ENCODE measurements around the gene ARHGEF19. TPM values are rescaled to one million over a fixed set of nuclear protein-coding genes. Genes with fewer than 3 reads are reported as not detected.
A peak's percentile ranks its signal among the peaks of the same experiment; 100 is the strongest.

ARHGEF19 gene
- total and polyA plus RNA-seq, 2 of the 4 experiments (the other 2 are of a cell fraction) = 4.5 to 16.8 TPM

GRCh38 chr1:16205334-16205671 is 7.1 kb downstream of the ARHGEF19 start:
- POLR2A ChIA-PET (ENCODE audit: unreplicated experiment) = no interaction called here
- in situ Hi-C loops (cut with MboI; ENCODE audit: low sequenced_read_pairs) = no loop called here

More at GRCh38 chr1:16205334-16205671, 7.1 kb downstream of the ARHGEF19 start:
- Histone ChIP-seq H3K79me1 (ENCODE audit: low read depth in 1 of 2, low read length in 2 of 2) (peaks cover 7 to 21% of the 10 kb centered on the region in 2 experiments; a peak in 3 of 4 replicates), H2BK5ac (ENCODE audit: low read depth, low read length, poor library complexity, severe bottlenecking) (no peak overlapping the region), H4K8ac (ENCODE audit: low read depth in 2 of 2, low read length in 2 of 2) (peak overlapping the region in 1 of 2 experiments; percentile 98; a peak in 1 of 4 replicates), H2BK20ac (ENCODE audit: low read depth, low read length) (no peak overlapping the region), H3K4me2 (ENCODE audit: low read depth, low read length) (no peak overlapping the region), H4K5ac (ENCODE audit: low read depth, low read length) (no peak overlapping the region), H3K4me1 (ENCODE audit: control insufficient read depth, insufficient read depth, low read length) (peaks cover 9% of the 10 kb centered on the region), H3K27ac (ENCODE audit: insufficient read depth, low read length) (no peak overlapping the region), H3K36me3 (ENCODE audit: control insufficient read depth, insufficient read depth, low read length) (peaks cover 2% of the 10 kb centered on the region), H3K23ac (ENCODE audit: low read depth, low read length) (no peak overlapping the region), H3K9me3 (ENCODE audit: control insufficient read depth, insufficient read depth, low read length) (no peaks in the 10 kb centered on the region), H3K56ac (ENCODE audit: extremely low read depth, insufficient read depth, low read length) (no peak overlapping the region), H2BK120ac (ENCODE audit: low read depth, low read length) (no peak overlapping the region), H2BK15ac (ENCODE audit: low read depth, low read length) (no peak overlapping the region), H3K27me3 (ENCODE audit: control insufficient read depth, insufficient read depth, low read length) (no peaks in the 10 kb centered on the region), H4K91ac (ENCODE audit: insufficient read depth, low read depth, low read length) (peak overlapping the region; percentile 28; the same call in 1 of the 2 replicates), H3K18ac (ENCODE audit: low read depth, low read length) (no peak overlapping the region), H3K9me1 (ENCODE audit: insufficient read depth, low read length) (peaks cover 6% of the 10 kb centered on the region; the same call in 1 of the 2 replicates), H2AFZ (replicated peaks; ENCODE audit: low read length, poor library complexity) (no peak overlapping the region), H4K20me1 (ENCODE audit: insufficient read depth, low read length) (no peaks in the 10 kb centered on the region; the same call in 1 of the 2 replicates), H3K9ac (ENCODE audit: low read depth, low read length) (no peak overlapping the region), H2AK5ac (ENCODE audit: low read depth, low read length) (peak overlapping the region; percentile 84), H3K4ac (ENCODE audit: low read depth, low read length) (peak overlapping the region; percentile 97; the same call in 1 of the 2 replicates), H3K14ac (replicated peaks; ENCODE audit: low read depth, low read length) (no peak overlapping the region), H2AK9ac (replicated peaks; ENCODE audit: low read depth, low read length, poor library complexity) (peak overlapping the region; percentile 60), H3K4me3 (ENCODE audit: insufficient read depth, low read depth, low read length) (no peak overlapping the region)
- no peak for ATAC-seq (ENCODE audit: low read depth)
- dilution Hi-C loops (cut with HindIII; ENCODE audit: low sequenced_read_pairs, unreplicated experiment) (no loop called here), intact Hi-C loops (cut with micrococcal nuclease) (loop anchor here (5.0 kb wide), 2 partner anchors 37 to 162 kb away; partner anchors contain the start of gene SZRD1)
- no peak for TF ChIP-seq CTCF (conservative IDR thresholded peaks at IDR 0.05; ENCODE audit: low read depth, low read length)
- TF ChIP-seq RCOR1 (IDR thresholded peaks at IDR 0.05; ENCODE audit: insufficient replicate concordance, low read length) = no peak
- TF ChIP-seq MXI1 (IDR thresholded peaks at IDR 0.05; ENCODE audit: borderline replicate concordance, low read depth, low read length) = no peak
- TF ChIP-seq CHD1 (IDR thresholded peaks at IDR 0.05; ENCODE audit: low read depth, low read length) = no peak
- no peak for TF ChIP-seq NFE2L2 (IDR thresholded peaks at IDR 0.05; ENCODE audit: low read depth, low read length)
- TF ChIP-seq FOS (IDR thresholded peaks at IDR 0.05; ENCODE audit: low read depth, low read length) = no peak
- TF ChIP-seq RAD21 (IDR thresholded peaks at IDR 0.05; ENCODE audit: low read length) = no peak
- no peak for TF ChIP-seq ELK1 (IDR thresholded peaks at IDR 0.05; ENCODE audit: borderline replicate concordance, low read depth, low read length)
- no peak for TF ChIP-seq RFX5 (IDR thresholded peaks at IDR 0.05; ENCODE audit: low read depth, low read length)
- no peak for TF ChIP-seq CEBPB (IDR thresholded peaks at IDR 0.05; ENCODE audit: low read depth, low read length)
- no peak for TF ChIP-seq POLR2A (IDR thresholded peaks at IDR 0.05; ENCODE audit: low read depth, low read length)
- TF ChIP-seq BHLHE40 (IDR thresholded peaks at IDR 0.05; ENCODE audit: low read depth, low read length) = no peak
- no peak for TF ChIP-seq SMC3 (IDR thresholded peaks at IDR 0.05; ENCODE audit: low read depth, low read length)
- no peak for TF ChIP-seq USF2 (IDR thresholded peaks at IDR 0.05; ENCODE audit: low read depth, low read length)
- 100% methylated on average over 4 of the region's 11 CpGs; no CpG with 5 or more reads in 1 of the 2 experiments for WGBS, 2 experiments (ENCODE audit: extremely low coverage in 2 of 2, insufficient read length in 1 of 2)
- BruUV-seq (replicated peaks) = no TSS peak
- CTCF ChIA-PET = interaction anchor here (1.4 kb wide), 1 partner anchor 40 kb away, joined by 5 read pairs; no protein-coding TSS in a partner anchor
- no peak for DNase-seq
